ENCODE data around the gene KCNQ1OT1. TPM values are rescaled to one million over a fixed set of nuclear protein-coding genes. Genes with fewer than 3 reads are reported as not detected.

Gene KCNQ1OT1
- total RNA-seq, 2 donors from 2014 or later, result 2.3 to 3.3 TPM

GRCh38 chr11:2681408-2682145 is 18.2 kb downstream of the KCNQ1OT1 start:
- H3K4me3 ChIP-seq, result no peak overlapping the region
- H3K27me3 ChIP-seq (replicated peaks; ENCODE audit: insufficient read depth), result no peaks in the 10 kb centered on the region
- ATAC-seq (ENCODE audit: insufficient number of reproducible peaks, low FRiP score, low read depth) (no peak), DNase-seq (ENCODE audit: low spot score) (no peak)
- no peak overlapping the region for H3K27ac ChIP-seq
- no peaks in the 10 kb centered on the region for H3K9me3 ChIP-seq
- H3K36me3 ChIP-seq, result no peaks in the 10 kb centered on the region
- no peaks in the 10 kb centered on the region for H3K4me1 ChIP-seq (ENCODE audit: control insufficient read depth in 1 of 2, low read depth in 2 of 2)
- TF ChIP-seq CTCF (IDR thresholded peaks at IDR 0.05), result no peak

- H3K4me1 ChIP-seq (ENCODE audit: control insufficient read depth in 1 of 2, low read depth in 2 of 2), result peaks cover 4 to 15% of the 10 kb centered on the region in 2 donors
- ATAC-seq (ENCODE audit: insufficient number of reproducible peaks, low FRiP score, low read depth), result no peak
- H3K9me3 ChIP-seq, result no peaks in the 10 kb centered on the region
- no peak overlapping the region for H3K27ac ChIP-seq
- no peak for TF ChIP-seq CTCF (IDR thresholded peaks at IDR 0.05)
- no peaks in the 10 kb centered on the region for H3K36me3 ChIP-seq
- H3K4me3 ChIP-seq, result no peak overlapping the region
- DNase-seq (ENCODE audit: low spot score), result no peak
- no peaks in the 10 kb centered on the region for H3K27me3 ChIP-seq (replicated peaks; ENCODE audit: insufficient read depth)
These were observed 20.6 kb downstream of the KCNQ1OT1 start for GRCh38 chr11:2679011-2679676.

GRCh38 chr11:2678396-2678795 is 21.4 kb downstream of the KCNQ1OT1 start:
- Histone ChIP-seq H3K4me1 (ENCODE audit: control insufficient read depth in 1 of 2, low read depth in 2 of 2) (peaks cover 4 to 16% of the 10 kb centered on the region in 2 donors), H3K27me3 (replicated peaks; ENCODE audit: insufficient read depth) (no peaks in the 10 kb centered on the region), H3K27ac (no peak overlapping the region), H3K4me3 (no peak overlapping the region), H3K36me3 (no peaks in the 10 kb centered on the region), H3K9me3 (no peaks in the 10 kb centered on the region)
- no peak for DNase-seq (ENCODE audit: low spot score)
- no peak for TF ChIP-seq CTCF (IDR thresholded peaks at IDR 0.05)
- ATAC-seq (ENCODE audit: insufficient number of reproducible peaks, low FRiP score, low read depth), result no peak

- no peak for TF ChIP-seq CTCF (IDR thresholded peaks at IDR 0.05)
- no peak for DNase-seq (ENCODE audit: low spot score)
- H3K4me3 ChIP-seq, result no peak overlapping the region
- ATAC-seq (ENCODE audit: insufficient number of reproducible peaks, low FRiP score, low read depth), result no peak
- no peak overlapping the region for H3K27ac ChIP-seq
- no peaks in the 10 kb centered on the region for H3K27me3 ChIP-seq (replicated peaks; ENCODE audit: insufficient read depth)
- H3K36me3 ChIP-seq, result no peaks in the 10 kb centered on the region
- H3K4me1 ChIP-seq (ENCODE audit: control insufficient read depth in 1 of 2, low read depth in 2 of 2), result peaks cover 4 to 16% of the 10 kb centered on the region in 2 donors
- no peaks in the 10 kb centered on the region for H3K9me3 ChIP-seq
These were observed 22.7 kb downstream of the KCNQ1OT1 start for GRCh38 chr11:2677127-2677526.

GRCh38 chr11:2675540-2675939 is 24.3 kb downstream of the KCNQ1OT1 start:
- Histone ChIP-seq H3K4me1 (ENCODE audit: control insufficient read depth in 1 of 2, low read depth in 2 of 2) (peaks cover 4 to 16% of the 10 kb centered on the region in 2 donors), H3K27ac (no peak overlapping the region), H3K4me3 (no peak overlapping the region), H3K9me3 (no peaks in the 10 kb centered on the region), H3K27me3 (replicated peaks; ENCODE audit: insufficient read depth) (no peaks in the 10 kb centered on the region), H3K36me3 (no peaks in the 10 kb centered on the region)
- no peak for TF ChIP-seq CTCF (IDR thresholded peaks at IDR 0.05)
- ATAC-seq (ENCODE audit: insufficient number of reproducible peaks, low FRiP score, low read depth) (no peak), DNase-seq (ENCODE audit: low spot score) (no peak)

All from thoracic aorta (tissue), 2 donors.